ENCODE results near the gene CARNS1. TPM values are rescaled to one million over a fixed set of nuclear protein-coding genes. Genes with fewer than 3 reads are reported as not detected.

Gene CARNS1
- total RNA-seq, 1 experiment from 2014 or later = 1.3 TPM

GRCh38 chr11:67468456-67468758 is 52.9 kb downstream of the CARNS1 start:
- Mint-ChIP-seq H3K27me3 (ENCODE audit: low read depth) (peaks cover 12% of the 10 kb centered on the region), H3K4me3 (peak overlapping the region; percentile 87), H3K4me1 (peaks cover 23% of the 10 kb centered on the region), H3K27ac (0 out of 2 replicates have a peak overlapping the region, but pooled peaks have one; percentile 42), H3K9me3 (no peaks in the 10 kb centered on the region), H3K36me3 (no peaks in the 10 kb centered on the region)
- ChIA-PET POLR2A (interaction anchor here (0.6 to 1.7 kb wide), 9 partner anchors 9 to 115 kb away, joined by 3 to 8 read pairs (median 3); partner anchors contain the start of genes AIP, CORO1B, PPP1CA and PTPRCAP), CTCF (interaction anchor here (0.6 to 2.8 kb wide), 18 partner anchors 8 to 146 kb away, joined by 3 to 28 read pairs (median 4); partner anchors contain the start of genes CLCF1, PITPNM1, POLD4 and PPP1CA)
- no peak for ATAC-seq
- no peak for DNase-seq (ENCODE audit: low spot score)
- TF ChIP-seq ARID4B (CRISPR knock-in tag; IDR thresholded peaks at IDR 0.05; ENCODE audit: borderline replicate concordance) = 0 out of 2 replicates have a peak, but pooled peaks have one; percentile 13
- no peak for TF ChIP-seq ZNF512 (CRISPR knock-in tag; IDR thresholded peaks at IDR 0.05; ENCODE audit: borderline replicate concordance)
- TF ChIP-seq MAX (CRISPR knock-in tag; IDR thresholded peaks at IDR 0.05) = peak; percentile 42; the same call in 1 of the 2 replicates

GRCh38 chr11:67468759-67469507 is 53.5 kb downstream of the CARNS1 start, which contains the start of gene TMEM134:
TMEM134 (minus strand) TSS chr11:67469251; CDS start chr11:67469192, 59 bp downstream.
- DNase-seq (ENCODE audit: low spot score) = peak; percentile 92
- ChIA-PET CTCF (interaction anchor here (0.6 to 2.8 kb wide), 17 partner anchors 8 to 145 kb away, joined by 3 to 28 read pairs (median 4); partner anchors contain the start of genes CLCF1, PITPNM1, POLD4 and PPP1CA), POLR2A (interaction anchor here (0.6 to 1.7 kb wide), 10 partner anchors 10 to 115 kb away, joined by 3 to 8 read pairs (median 4); partner anchors contain the start of genes AIP, CORO1B, PPP1CA and PTPRCAP)
- H3K27me3 Mint-ChIP-seq (ENCODE audit: low read depth) = peaks cover 12% of the 10 kb centered on the region
- no peaks in the 10 kb centered on the region for H3K36me3 Mint-ChIP-seq
- peak; percentile 77 for ATAC-seq
- H3K27ac Mint-ChIP-seq = 0 out of 2 replicates have a peak within 1 kb of the TSS, but pooled peaks have one; percentile 42
- H3K4me3 Mint-ChIP-seq = peak within 1 kb of the TSS; percentile 87
- peaks cover 23% of the 10 kb centered on the region for H3K4me1 Mint-ChIP-seq
- no peaks in the 10 kb centered on the region for H3K9me3 Mint-ChIP-seq
- TF ChIP-seq MLX (CRISPR knock-in tag; IDR thresholded peaks at IDR 0.05) (no peak), ZNF423 (CRISPR knock-in tag; IDR thresholded peaks at IDR 0.05) (no peak), TP53 (CRISPR knock-in tag; IDR thresholded peaks at IDR 0.05) (0 out of 2 replicates have a peak, but pooled peaks have one; percentile 70), E2F5 (CRISPR knock-in tag; IDR thresholded peaks at IDR 0.05) (0 out of 2 replicates have a peak, but pooled peaks have one; percentile 16), IRF2 (CRISPR knock-in tag; IDR thresholded peaks at IDR 0.05; ENCODE audit: borderline replicate concordance, low read depth) (no peak), NR3C1 (CRISPR knock-in tag; conservative IDR thresholded peaks at IDR 0.05; ENCODE audit: low read depth) (0 out of 2 replicates have a peak, but pooled peaks have one; percentile 85), ESRRA (CRISPR knock-in tag; IDR thresholded peaks at IDR 0.05; ENCODE audit: borderline replicate concordance) (no peak), SMAD3 (CRISPR knock-in tag; IDR thresholded peaks at IDR 0.05; ENCODE audit: borderline replicate concordance) (no peak), ZNF219 (CRISPR knock-in tag; IDR thresholded peaks at IDR 0.05; ENCODE audit: borderline replicate concordance) (no peak), E2F1 (CRISPR knock-in tag; IDR thresholded peaks at IDR 0.05) (no peak), MYBL2 (CRISPR knock-in tag; IDR thresholded peaks at IDR 0.05) (no peak), ZNF232 (CRISPR knock-in tag; IDR thresholded peaks at IDR 0.05) (no peak), ZNF317 (CRISPR knock-in tag; IDR thresholded peaks at IDR 0.05; ENCODE audit: borderline replicate concordance, low read depth) (no peak), ZNF396 (CRISPR knock-in tag; IDR thresholded peaks at IDR 0.05; ENCODE audit: borderline replicate concordance) (no peak), CTCF (IDR thresholded peaks at IDR 0.05) (no peak), ZBTB43 (CRISPR knock-in tag; IDR thresholded peaks at IDR 0.05) (no peak)

Data from WTC11 (cell line).